K562 (cell line): ENCODE measurements around the gene TRAPPC5. TPM values are rescaled to one million over a fixed set of nuclear protein-coding genes. Genes with fewer than 3 reads are reported as not detected.

Experiments used
- ATF1 ChIP-seq, 2 experiments: fragments of 450-650 bp in 1 of 2; IDR thresholded peaks; 2 replicates each; pipeline ENCODE4 v1.6.1; 2016; ENCODE audit warnings: missing compliant biosample characterization in 1 of 2, missing genetic modification characterization in 1 of 2
- BHLHE40 ChIP-seq: IDR thresholded peaks from 2 replicates; pipeline ENCODE4 v1.6.1; 2011; ENCODE audit warnings: low read length, improper control_type of control experiment
- EP300 ChIP-seq: IDR thresholded peaks from 2 replicates; pipeline ENCODE4 v1.6.1; 2012; ENCODE audit warnings: low read length, improper control_type of control experiment
- HMGXB4 ChIP-seq: sonication (generic); formaldehyde crosslinking; IDR thresholded peaks from 2 replicates; pipeline ENCODE4 v1.8.1; 2023; ENCODE audit warnings: mild to moderate bottlenecking, missing genetic modification reagents
- TGIF2 ChIP-seq: sonication (generic); formaldehyde crosslinking; IDR thresholded peaks from 2 replicates; pipeline ENCODE4 v1.8.1; 2022; ENCODE audit warnings: mild to moderate bottlenecking, missing genetic modification reagents, moderate library complexity
- polyA plus RNA-seq, 8 experiments: library from polyadenylated mRNA; depleted of rRNA in 4 of 8; stranded (reverse) in 5 of 8; unstranded in 3 of 8; fragments of >200 nt; fragmentation: Nextera tagmentation in 2 of 8; fragmentation: Illumina TruSeq in 1 of 8; extraction: Ambion mirVana in 2 of 8; extraction: Trizol in 1 of 8; gene quantifications; 2 replicates each; pipeline versions ENCODE4 v1.2.1 to v1.2.3, GENCODE V29; 2011 to 2014; ENCODE audit warnings: inconsistent platforms in 1 of 8, missing spikeins in 1 of 8
- total RNA-seq, 7 experiments: library from RNA; depleted of rRNA in 6 of 7; stranded (reverse); fragments of >200 nt in 6 of 7; fragmentation: Illumina TruSeq in 2 of 7; extraction: Trizol in 2 of 7; gene quantifications; 2 replicates each; pipeline versions ENCODE4 v1.2.1 to v1.2.3, GENCODE V29; 2011 to 2021; ENCODE audit warnings: low replicate concordance in 1 of 7
- TF ChIP-seq, protein P1 (sequence below): fragments of 200-600 bp; sonication (generic); IDR thresholded peaks from one replicate; pipeline ENCODE4 v1.6.1; 2012; ENCODE audit warnings: mild to moderate bottlenecking, low read depth, low read length, inconsistent platforms
- TF ChIP-seq, protein P2 (sequence below): fragments of 450-650 bp; IDR thresholded peaks from 2 replicates; pipeline ENCODE4 v1.6.1; 2018; ENCODE audit not compliant: partially characterized antibody

TRAPPC5 gene
- total and polyA plus RNA-seq, 9 of the 15 experiments (the other 6 are each of a cell fraction or from before 2014, with no cell fraction given), result 2.0 to 76.9 (median 29.3) TPM

DNA sequence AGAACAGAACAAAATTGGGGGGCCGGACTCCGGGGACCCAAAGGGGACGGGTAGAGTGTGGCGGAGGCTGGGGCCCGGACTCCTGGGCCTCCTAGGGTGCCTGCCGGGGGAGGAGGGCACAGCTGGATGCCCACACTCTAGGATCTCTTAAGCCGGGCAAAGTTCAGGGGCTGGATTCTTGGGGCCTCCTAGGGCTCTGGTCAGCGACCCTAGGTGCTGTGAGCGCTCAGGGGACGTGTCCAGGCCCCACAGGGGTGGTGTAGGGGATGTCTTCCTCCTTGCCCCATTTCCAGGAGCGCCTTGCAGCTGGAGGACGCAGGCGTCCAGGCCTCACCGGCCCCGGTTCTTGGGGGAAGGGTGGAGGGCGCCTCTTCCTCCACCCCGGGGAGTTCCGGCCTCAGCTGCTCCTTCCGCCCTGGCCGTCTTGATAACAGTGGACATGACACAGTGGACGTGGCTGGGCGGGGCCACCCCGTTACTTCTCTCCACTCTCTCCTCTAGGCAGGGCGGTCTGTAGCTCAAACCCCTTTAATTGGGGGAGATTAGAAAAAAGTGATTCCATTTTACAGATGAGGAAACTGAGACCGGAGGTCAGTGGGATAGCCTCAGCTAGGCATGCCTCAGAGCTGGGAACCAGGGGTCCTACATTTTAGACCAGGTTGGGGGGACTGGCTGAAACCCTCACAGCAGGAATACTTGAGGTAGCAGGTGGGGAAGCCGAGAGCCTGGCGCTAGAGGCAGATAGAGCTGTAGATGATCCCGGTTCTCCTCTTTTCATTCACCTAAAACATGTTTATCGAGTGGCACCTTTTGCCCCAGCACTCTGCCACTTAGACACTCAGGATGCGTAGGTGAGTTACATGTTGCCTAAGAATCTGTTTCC is 43.0 kb upstream of the TRAPPC5 start (continued):
- TF ChIP-seq, protein P1, sequence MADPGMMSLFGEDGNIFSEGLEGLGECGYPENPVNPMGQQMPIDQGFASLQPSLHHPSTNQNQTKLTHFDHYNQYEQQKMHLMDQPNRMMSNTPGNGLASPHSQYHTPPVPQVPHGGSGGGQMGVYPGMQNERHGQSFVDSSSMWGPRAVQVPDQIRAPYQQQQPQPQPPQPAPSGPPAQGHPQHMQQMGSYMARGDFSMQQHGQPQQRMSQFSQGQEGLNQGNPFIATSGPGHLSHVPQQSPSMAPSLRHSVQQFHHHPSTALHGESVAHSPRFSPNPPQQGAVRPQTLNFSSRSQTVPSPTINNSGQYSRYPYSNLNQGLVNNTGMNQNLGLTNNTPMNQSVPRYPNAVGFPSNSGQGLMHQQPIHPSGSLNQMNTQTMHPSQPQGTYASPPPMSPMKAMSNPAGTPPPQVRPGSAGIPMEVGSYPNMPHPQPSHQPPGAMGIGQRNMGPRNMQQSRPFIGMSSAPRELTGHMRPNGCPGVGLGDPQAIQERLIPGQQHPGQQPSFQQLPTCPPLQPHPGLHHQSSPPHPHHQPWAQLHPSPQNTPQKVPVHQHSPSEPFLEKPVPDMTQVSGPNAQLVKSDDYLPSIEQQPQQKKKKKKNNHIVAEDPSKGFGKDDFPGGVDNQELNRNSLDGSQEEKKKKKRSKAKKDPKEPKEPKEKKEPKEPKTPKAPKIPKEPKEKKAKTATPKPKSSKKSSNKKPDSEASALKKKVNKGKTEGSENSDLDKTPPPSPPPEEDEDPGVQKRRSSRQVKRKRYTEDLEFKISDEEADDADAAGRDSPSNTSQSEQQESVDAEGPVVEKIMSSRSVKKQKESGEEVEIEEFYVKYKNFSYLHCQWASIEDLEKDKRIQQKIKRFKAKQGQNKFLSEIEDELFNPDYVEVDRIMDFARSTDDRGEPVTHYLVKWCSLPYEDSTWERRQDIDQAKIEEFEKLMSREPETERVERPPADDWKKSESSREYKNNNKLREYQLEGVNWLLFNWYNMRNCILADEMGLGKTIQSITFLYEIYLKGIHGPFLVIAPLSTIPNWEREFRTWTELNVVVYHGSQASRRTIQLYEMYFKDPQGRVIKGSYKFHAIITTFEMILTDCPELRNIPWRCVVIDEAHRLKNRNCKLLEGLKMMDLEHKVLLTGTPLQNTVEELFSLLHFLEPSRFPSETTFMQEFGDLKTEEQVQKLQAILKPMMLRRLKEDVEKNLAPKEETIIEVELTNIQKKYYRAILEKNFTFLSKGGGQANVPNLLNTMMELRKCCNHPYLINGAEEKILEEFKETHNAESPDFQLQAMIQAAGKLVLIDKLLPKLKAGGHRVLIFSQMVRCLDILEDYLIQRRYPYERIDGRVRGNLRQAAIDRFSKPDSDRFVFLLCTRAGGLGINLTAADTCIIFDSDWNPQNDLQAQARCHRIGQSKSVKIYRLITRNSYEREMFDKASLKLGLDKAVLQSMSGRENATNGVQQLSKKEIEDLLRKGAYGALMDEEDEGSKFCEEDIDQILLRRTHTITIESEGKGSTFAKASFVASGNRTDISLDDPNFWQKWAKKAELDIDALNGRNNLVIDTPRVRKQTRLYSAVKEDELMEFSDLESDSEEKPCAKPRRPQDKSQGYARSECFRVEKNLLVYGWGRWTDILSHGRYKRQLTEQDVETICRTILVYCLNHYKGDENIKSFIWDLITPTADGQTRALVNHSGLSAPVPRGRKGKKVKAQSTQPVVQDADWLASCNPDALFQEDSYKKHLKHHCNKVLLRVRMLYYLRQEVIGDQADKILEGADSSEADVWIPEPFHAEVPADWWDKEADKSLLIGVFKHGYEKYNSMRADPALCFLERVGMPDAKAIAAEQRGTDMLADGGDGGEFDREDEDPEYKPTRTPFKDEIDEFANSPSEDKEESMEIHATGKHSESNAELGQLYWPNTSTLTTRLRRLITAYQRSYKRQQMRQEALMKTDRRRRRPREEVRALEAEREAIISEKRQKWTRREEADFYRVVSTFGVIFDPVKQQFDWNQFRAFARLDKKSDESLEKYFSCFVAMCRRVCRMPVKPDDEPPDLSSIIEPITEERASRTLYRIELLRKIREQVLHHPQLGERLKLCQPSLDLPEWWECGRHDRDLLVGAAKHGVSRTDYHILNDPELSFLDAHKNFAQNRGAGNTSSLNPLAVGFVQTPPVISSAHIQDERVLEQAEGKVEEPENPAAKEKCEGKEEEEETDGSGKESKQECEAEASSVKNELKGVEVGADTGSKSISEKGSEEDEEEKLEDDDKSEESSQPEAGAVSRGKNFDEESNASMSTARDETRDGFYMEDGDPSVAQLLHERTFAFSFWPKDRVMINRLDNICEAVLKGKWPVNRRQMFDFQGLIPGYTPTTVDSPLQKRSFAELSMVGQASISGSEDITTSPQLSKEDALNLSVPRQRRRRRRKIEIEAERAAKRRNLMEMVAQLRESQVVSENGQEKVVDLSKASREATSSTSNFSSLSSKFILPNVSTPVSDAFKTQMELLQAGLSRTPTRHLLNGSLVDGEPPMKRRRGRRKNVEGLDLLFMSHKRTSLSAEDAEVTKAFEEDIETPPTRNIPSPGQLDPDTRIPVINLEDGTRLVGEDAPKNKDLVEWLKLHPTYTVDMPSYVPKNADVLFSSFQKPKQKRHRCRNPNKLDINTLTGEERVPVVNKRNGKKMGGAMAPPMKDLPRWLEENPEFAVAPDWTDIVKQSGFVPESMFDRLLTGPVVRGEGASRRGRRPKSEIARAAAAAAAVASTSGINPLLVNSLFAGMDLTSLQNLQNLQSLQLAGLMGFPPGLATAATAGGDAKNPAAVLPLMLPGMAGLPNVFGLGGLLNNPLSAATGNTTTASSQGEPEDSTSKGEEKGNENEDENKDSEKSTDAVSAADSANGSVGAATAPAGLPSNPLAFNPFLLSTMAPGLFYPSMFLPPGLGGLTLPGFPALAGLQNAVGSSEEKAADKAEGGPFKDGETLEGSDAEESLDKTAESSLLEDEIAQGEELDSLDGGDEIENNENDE, result no peak
- TF ChIP-seq HMGXB4 (peak; percentile 74; the same call in 1 of the 2 replicates), EP300 (peak; percentile 52; the same call in 1 of the 2 replicates), ATF1 (CRISPR knock-in tag; IDR thresholded peaks at IDR 0.05) (no peak), ATF1 (tag; IDR thresholded peaks at IDR 0.05) (peak; percentile 71), TGIF2 (CRISPR knock-in tag) (0 out of 2 replicates have a peak, but pooled peaks have one; percentile 53), BHLHE40 (0 out of 2 replicates have a peak, but pooled peaks have one; percentile 4)
- TF ChIP-seq, protein P2, sequence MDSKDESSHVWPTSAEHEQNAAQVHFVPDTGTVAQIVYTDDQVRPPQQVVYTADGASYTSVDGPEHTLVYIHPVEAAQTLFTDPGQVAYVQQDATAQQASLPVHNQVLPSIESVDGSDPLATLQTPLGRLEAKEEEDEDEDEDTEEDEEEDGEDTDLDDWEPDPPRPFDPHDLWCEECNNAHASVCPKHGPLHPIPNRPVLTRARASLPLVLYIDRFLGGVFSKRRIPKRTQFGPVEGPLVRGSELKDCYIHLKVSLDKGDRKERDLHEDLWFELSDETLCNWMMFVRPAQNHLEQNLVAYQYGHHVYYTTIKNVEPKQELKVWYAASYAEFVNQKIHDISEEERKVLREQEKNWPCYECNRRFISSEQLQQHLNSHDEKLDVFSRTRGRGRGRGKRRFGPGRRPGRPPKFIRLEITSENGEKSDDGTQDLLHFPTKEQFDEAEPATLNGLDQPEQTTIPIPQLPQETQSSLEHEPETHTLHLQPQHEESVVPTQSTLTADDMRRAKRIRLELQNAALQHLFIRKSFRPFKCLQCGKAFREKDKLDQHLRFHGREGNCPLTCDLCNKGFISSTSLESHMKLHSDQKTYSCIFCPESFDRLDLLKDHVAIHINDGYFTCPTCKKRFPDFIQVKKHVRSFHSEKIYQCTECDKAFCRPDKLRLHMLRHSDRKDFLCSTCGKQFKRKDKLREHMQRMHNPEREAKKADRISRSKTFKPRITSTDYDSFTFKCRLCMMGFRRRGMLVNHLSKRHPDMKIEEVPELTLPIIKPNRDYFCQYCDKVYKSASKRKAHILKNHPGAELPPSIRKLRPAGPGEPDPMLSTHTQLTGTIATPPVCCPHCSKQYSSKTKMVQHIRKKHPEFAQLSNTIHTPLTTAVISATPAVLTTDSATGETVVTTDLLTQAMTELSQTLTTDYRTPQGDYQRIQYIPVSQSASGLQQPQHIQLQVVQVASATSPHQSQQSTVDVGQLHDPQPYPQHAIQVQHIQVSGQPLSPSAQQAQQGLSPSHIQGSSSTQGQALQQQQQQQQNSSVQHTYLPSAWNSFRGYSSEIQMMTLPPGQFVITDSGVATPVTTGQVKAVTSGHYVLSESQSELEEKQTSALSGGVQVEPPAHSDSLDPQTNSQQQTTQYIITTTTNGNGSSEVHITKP, result no peak
